ENCODE results near the gene CAPN3.

Gene CAPN3

DNA sequence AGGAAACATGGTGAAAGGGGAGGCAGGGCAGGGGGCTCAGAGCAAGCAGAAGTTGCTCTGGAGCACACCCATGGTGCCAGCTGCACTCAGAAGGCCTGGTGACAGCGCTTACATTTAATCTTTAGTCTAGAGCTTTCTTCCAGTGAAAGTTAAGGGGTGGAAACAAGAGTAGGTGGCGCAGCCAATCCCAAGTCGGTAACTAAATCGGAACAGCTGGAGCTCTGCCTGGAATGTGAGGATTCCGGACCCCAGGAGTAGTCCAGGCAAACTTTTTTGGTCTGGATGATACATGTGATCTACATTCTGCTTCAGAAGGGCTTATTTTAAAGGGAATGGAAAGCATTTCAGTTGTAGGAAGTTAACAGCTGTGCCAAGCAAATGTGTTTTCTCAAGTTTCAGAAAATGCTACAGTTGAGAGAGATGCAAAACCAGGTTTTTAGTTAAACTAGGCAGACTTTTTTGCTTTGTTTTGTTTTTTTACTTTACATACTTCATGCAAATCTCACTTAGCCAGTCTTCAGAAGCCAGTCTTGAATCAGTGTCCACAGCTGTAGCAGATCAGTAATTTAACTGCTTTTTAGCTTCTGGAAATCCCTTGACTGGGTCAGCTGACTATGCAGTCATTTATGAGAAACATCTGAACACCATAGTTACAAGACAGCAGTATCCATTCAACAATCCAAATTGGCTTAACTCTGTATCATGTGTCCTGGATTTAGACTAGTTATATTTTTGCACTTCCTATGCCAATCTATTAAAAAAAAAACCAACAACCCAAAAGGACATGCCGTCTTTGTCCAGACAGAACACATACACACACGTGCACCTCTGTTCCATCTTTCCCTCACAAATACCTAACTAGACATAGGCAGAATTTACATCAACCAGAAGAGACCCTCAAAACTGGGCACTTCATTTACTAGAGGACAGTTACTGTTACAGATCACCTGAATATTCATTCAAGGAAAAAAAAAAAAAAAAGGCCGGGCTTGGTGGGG, 98.4 kb downstream of the CAPN3 start:
- DNase-seq = no peak

DNA sequence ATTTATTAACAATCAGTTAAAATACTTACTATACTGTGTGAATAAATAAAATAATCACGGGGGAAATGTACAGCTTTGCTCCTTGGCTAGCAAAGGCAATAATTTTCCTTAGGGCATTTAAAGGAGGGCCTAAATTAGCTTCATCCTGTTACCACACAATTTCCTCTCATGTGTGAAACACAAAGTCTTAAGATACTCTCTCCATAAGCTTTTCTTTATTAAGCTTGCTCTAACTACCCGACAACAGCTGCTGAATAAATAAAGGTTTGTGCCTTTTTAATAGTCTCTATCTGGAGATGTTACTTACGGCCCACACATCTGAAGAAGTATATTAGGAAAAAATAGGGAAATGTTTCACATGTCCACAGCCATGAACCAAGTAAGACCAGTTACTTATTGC, 102.0 kb downstream of the CAPN3 start:
- no peak for DNase-seq

All from activated CD4-positive, alpha-beta T cell treated with anti-CD3 and anti-CD28 coated beads, Interleukin-2, amount 50 U/mL, for 16 hours (primary cell).